Dermis microvascular lymphatic vessel endothelial cell (primary cell): ENCODE measurements around the gene PTPRS. TPM values are rescaled to one million over a fixed set of nuclear protein-coding genes. Genes with fewer than 3 reads are reported as not detected.

ENCODE experiments used
- DNase-seq, 2 donors: peaks; one replicate each; pipeline versions ENCODE4 v3.0.0 to v3.0.0-alpha.2; 2010; ENCODE audit warnings: low read depth in 2 of 2
- total RNA-seq: library from RNA; depleted of rRNA; stranded (reverse); fragments of >200 nt; gene quantifications from 2 replicates; pipeline ENCODE4 v1.2.1, GENCODE V29; 2014

The PTPRS gene
- total RNA-seq, 1 donor from 2014 or later, result 20.5 TPM

DNA sequence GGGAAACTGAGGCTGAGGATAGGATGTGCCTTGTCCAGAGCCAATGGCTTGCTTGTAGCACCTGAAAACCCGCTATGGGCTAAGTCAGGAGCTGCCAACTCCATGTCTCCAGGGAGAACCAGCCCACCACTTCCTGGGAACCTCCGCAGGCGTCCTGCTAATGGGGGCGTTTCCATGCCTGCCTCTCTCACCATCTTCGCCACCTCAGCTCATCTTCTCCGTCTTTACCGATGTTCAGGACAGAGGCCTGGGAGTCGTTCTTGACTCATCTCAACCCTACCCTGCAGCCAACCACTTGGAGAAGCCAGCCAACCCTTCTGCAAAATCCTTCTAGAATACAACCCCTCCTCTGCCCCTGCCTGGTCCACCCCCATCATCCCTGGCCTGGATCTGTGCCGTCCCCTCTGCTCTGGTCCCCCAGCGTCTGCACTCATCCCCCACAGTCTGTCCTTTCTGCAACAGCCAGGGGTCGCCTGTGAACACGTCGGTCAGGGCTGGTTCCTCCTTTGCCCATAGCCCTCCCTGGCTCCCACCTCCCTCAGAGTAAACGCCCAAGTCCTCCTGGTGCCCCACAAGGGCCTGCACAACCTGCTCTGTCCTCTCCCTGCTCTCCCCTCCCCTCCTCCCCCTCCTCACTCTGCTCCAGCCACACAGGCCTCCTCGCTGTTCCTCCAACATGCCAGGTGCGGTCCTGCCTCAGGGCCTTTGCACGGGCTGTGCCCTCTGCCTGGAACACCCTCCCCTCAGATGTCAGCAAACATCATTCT, 31.0 kb downstream of the PTPRS start:
- peak in 1 of 2 donors; percentile 20 for DNase-seq

DNA sequence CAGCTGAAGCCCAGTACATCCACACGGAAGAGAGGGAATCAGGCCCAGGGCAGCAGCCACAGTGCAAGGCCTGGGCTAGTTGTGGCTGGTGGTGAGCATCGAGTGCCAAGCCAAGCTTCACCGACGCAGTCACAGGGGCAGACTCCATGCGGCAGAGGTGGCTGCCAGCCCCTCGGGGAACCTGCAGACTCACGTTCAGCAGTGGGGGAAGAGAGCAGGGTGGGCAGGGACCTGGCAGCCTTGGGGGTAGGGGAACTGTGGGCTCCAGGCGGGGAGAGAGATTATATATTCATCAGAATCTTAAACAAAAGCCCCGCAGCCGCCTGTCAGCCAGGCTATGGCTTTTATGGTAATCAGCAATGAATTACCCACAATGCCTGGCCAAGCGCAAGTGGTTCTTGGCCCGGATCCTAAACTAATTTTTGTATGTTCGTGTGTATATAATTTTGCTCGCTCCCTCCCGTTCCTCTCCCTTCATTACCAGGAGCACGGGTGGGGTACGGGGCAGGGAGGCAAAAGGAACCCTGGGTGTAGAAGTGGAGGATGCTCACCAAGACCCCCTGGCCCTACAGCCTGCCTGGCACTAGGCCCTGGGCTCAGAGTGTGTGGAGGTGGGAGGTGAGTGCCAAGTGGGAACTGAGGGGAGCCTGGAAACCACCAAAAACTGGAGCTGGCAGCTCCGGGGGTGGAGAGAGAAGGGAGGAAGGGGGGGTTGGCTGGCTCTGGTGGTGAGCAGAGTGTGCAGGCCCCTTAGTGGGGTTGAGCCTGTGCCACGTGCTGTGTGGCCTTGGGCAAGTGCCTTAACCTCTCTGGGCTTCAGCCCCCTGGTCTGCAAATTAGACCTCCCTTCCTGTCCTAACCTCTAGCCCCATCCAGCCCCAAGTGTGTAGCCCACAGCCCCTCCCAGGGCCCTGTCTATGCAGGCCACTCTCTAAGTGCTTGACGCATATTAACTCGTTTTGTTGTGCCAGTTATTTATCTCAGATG, 31.9 kb downstream of the PTPRS start:
- peak; percentile 65 to 84 for DNase-seq

DNA sequence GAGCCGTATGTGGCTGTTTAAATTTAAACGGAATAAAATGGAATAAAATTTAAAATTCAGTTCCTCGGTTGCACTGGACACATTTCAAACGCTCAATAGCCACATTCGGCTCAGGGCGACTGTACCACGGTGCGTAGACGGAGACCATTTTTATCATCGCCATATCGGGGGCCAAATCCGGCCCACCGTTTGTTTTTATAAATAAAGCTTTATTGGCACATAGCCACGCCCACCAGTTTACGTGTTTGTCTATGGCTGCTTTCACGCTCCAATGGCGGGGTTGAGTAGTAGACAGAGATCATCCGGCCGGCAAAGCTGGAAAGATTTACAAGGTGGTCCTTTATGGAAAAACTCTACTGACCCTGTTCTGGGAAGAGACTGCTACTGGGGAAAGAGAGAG, 33.0 kb downstream of the PTPRS start:
- DNase-seq, result no peak

DNA sequence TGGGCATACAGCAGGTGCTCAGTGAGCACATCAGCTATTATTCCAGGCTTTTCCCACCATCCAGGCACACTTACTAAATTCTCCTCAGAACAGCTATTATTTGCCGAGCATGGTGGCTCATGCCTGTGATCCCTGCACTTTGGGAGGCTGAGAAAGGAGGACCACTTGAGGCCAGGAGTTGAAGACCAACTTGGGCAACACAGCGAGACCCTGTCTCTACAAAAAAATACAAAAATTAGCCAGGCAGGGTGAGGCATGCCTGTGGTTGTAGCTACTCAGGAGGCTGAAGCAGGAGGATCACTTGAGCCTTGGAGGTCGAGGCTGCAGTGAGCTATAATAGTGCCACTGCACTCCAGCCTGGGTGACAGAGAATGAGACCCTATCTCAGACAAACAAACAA, 35.4 kb downstream of the PTPRS start:
- DNase-seq, result no peak

DNA sequence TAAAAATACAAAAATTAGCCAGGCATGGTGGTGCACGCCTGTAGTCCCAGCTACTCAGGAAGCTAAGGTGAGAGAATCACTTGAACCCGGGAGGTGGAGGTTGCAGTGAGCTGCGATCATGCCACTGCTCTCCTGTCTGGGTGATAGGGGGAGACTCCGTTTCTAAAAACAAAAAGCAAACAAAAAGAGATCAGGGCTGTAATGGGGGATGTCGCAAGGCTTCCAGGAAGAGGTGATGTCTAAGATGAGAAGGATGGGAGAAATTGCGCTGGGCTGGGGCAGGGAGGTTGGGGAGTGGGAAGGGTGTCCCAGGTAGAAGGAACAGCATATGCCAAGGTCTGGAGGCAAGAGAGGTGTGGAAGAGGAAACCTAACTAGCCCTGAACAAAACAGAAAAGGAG, 36.1 kb downstream of the PTPRS start:
- no peak for DNase-seq

DNA sequence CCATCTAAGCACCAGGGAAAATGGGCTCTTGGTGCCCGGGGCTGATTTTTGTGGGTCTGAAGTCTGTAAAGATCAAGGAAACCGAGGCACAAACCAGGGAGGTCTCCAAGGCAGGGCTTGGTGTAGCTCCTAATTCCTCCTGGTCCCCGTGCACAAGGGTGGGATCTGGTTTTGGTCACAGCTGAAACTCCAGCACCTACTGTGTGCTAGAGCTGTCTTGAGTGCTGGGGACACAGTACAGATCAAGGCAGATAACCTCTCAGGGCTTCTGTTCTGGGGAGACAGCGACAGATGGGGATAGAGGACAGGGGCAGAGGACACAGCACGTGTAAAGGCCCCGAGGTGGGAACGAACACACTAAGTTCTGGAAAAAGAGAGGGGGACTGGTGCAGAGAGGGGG, 37.4 kb downstream of the PTPRS start:
- DNase-seq, result no peak

DNA sequence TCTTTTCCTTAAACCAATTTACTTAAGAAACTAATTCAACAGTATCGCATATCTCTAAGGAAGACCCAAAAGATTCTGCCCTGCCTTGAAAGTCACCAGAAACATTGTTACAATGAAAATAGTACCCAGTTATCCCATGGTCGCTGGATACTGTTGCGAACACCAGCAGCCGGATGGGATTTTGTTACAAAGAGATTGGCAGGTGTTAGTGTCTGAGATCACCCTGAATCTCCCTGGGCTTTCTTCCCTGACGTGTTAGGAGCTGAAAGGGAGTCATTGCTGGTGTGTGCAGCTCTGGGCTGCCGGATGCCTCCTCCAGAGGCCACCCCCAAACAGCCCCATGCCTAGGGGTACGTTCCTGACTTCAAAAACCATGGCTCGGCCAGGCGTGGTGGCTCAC, 38.2 kb downstream of the PTPRS start:
- DNase-seq, result no peak

DNA sequence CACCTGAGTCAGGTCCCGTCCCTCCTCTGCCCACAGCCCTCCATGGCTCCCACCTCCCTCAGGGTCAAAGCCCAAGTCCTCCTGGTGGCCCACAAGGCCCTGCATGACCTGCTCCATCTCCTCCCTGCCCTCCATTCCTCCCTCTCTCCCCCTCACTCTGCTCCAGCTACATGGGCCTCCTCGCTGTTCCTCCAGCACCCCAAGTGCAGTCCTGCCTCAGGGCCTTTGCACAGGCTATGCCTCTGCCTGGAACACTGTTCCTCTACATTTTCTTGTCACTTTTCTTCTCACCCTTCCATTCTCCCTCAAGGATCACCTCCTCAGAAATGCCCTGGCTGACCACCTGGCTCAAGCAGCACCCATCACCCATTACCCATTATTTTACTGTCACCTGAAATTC, 41.5 kb downstream of the PTPRS start:
- DNase-seq, result no peak

DNA sequence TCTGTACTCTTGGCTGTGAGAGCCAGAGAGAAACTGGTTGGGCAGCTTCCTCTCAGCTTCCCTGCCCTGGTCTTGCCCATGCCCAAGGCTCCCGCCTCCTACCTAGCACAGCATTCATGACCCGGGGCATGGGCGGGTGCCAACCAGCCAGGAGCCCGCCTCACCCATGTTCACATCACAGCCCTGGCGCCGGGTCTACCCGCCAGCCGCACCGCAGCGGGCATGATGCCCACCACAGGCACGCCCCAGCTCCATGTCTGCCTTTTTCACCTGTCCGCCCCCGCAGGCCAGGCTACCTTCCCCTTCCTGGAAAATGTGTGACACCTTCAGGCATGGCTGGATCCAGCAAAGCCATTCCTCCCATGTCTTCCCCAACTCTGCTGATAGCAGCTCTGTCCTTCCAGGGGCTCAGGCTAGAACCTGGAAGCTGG, 42.1 kb downstream of the PTPRS start:
- DNase-seq, result no peak

DNA sequence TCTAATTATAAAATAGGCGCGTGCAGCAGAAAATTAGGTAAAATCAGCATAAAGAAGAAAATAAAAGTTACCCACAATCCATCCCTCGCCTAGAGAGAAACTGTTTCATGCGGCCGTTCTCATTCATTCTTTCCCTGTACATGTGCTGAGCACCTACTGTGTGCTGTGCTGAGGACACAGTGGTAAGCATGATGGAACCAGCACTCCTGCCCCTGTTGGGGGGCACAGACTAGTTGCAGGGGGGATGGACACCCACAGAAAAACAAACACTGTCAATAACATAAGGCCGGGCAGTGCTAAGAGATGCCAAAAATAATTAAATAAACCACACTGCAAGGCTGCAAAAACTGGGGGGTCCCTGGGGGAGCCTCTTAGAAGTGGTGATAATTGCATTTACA, 43.3 kb downstream of the PTPRS start:
- DNase-seq, result no peak

DNA sequence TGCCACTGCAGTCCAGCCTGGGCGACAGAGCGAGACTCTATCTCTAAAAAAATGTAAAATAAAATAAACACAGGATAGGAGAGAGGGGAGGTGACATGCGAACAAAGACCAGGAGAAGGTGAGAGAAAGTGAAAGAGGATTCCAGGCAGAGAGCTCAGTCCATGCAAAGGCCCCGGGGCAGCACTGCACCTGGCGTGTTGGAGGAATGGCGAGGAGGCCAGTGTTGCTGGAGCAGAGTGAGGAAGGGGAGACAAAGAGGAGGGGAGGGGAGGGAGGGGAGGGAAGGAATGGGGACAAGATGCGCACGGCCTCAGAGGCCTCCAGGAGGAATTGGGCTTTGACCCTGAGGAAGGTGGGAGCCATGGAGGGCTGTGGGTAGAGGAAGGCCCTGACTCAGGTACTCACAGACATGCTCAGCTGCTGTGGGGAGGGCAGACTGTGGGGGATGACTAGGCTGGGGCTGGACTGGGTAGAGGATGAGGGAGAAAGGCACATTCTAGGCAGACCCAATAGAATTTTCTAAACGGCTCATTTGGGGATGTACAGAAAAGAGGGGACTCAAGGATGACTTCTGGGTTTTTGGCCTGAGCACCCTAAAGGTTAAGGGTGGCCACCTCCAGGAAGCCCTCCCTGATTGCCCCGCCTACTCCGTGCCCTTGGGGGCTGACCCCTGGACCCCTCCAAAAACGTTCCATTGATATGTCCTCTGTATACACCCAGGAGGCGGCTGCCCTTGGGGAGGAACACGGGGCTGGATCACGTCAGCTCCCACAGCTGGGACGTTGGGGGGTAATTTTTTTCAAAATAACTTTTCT, 43.9 kb downstream of the PTPRS start:
- DNase-seq, result no peak

DNA sequence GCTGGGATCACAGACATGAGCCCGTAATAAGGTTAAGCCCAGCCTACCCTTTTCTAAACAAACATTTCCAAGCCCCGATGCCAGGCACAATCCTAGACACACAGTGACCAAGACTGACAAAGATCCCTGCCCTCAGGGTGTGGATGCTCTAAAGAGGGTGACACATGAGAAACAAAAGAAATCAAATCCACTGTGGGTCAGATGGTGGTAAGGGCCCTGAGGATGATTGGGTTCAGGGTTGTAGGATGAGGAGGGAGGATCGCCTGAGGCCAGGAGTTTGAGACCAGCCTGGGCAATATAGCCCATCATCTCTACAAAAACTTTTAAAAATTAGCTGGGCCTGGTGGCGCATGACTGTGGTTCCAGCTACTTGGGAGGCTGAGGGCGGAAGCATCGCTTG, 44.6 kb downstream of the PTPRS start:
- no peak for DNase-seq

DNA sequence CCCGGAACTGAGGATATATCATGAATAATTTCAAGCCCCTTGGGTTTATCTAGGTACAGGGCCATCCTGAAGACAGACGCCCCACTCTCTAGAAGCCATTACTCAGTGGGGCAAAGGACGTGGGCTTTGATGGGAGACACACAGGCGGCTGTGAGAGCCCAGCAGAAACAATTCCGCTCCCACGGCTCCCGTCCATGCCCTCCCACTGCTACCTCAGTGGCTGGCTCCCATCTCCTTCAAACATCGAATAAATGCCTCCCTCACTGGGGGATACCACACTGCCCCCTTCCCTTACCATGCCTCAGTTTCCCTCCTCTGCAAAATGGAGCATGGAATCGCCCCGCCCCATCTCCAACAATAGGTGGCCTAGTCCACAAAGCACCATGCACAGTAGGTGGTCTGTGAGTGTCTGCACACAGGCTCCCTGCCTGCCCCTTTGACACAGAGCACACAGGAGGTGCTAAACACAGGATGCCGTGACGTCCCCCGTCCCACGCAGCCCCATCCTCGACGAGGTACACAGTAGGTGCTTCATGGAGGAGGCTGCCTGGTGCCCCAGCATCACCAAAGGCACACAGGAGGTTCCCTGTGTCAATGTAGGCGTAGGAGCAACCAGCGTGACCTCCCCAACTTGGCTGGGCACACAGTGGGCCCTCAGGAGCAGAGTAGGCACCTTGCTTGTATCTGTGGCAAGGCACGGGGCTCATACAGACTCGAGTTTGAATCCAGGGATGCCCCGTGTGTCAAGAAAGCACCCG, 46.0 kb downstream of the PTPRS start:
- no peak for DNase-seq

DNA sequence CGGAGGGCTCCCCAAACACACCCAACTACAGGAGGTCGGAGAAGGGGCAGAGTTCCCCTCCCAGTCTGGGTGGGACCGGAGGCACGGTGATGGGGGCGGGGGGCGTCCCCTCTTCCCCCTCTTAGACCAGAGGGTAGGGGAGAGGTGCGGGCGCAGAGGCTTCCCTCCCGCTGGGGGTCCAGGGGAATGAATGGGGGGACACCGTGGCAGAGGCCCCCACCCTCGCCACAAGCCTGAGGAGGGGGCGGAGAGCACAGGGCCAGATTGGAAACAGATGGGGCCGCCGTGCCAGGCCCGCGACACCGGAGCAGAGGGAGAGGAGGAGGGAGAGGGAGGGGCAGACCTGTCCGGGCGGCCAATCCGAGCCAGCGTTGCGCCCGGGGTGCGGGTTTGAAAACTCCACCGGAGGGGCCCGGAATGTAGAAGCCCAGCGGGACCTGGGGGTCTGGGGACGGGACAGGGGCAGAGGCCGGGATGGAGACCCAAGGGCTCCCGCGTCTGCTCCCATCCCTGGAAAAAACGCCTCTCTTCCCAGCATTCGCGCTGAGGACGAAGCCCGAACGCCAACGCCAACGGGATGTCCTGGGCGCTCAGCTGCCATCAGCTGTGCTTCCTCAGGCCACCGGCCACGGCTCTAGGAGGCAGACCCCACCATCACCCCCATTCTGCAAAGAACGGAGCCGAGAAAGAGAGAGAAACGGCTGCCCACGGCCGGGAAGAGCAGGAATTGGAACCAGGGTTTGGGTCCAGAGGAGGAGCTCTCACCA, 46.8 kb downstream of the PTPRS start:
- DNase-seq, result no peak

DNA sequence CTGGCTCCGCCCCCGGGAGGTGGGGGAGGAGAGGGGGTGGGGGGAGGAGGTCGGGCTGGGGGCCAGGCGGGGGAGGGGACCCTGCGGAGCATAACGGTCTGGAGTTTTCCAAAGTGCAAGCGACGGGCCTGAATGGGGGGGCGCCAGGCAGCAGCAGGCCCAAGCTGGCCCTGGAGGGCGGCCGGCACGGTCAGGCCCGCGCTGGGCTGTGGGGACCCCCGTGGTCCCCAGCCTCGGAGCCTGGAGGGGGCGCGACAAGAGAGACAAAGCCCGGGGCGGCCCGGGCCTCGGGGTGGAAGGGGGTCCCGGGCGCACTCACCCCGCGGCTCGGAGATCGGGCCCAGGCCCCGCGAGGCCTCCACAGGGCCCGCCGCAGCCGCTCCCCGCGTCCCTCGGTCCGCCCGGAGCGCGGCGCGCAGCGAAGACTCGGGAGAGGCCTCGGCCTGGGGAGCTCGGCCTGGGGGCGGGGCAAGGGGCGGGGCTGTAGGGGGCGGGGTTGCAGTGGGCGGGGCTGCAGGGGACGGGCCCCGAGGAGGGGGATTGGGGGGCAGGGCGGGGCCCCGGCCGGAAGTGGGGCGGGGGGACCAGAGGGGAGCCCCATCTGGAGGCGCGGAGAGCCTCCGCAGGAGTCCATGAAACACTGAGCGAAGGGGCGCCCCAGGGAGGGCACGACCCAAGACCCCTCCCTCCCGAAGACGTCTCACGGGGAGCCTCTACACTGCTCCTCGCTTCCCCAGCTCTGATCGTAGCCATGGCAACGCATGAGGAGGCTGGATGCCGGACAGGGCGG, 47.6 kb downstream of the PTPRS start:
- peak in 1 of 2 donors; percentile 22 for DNase-seq

DNA sequence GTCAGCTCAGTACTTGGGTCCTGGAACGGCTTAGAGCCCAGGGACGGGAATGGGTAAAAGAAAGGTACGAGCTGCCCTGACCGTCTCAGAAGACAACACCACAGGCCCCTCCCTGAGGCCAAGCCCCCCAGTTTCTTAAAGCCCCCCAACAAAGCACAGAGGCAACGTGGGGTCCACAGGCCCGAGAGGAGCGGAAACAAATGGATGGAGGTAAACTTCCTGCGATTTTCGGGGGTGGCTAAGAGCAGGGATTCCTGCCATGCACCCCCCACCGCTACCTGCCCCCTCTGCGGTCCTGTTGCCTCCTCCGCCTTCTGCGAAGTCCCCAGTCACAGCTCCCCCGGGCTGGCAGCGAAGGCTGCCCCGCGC, 48.2 kb downstream of the PTPRS start:
- DNase-seq, result no peak

DNA sequence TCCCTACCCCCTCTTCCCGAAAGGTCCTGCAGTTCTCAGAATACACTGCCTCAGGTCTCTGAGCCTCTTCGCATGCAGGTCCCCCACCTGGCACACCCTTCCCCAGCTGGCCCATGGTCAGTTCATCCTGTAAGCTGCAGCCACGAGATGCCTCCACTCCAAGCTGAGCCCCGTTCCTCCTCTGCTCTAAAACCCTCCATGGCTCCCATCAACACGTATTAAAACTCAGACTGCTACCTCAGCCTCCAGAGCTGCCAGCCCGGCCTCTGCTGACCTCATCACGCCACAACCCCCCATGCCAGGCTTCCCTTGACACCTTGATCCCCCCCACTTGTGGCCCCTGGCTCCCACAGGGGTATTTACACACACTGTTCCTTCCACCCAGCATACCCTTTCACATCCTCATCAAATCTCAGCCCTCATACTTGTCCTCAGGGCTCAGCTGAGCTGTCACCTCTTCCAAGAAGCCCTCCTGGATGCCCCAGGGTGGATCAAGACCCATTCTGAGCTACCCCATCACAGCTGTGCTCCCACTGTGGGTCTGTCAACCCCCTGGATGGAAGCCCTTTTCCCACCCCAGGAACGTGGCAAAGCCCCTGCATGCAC, 48.9 kb downstream of the PTPRS start:
- DNase-seq, result no peak
